ENCODE results near the gene ZNF546.
"Not testable (repeated sequence)": the region's sequence is repeated elsewhere in the genome, so short reads cannot be mapped to it uniquely, and the experiment has no call there.

ZNF546 gene

DNA sequence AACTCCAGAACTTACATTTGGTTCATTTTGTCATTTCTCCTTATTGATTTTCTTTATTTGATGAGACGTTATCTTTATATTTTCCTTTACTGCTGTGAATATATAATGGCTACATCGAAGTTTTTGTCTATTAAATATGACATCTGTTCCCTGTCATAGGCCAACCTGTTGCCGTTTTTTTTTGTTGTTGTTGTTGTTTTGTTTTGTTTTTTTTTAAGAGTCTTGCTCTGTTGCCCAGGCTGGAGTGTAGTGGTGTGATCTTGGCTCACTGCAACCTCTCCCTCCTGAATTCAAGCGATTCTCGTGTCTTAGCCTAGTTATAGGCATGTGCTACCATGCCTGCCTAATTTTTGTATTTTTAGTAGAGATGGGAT, 29.7 kb downstream of the ZNF546 start:
- no peak for DNase-seq
- Histone ChIP-seq H3K9ac (ENCODE audit: low read depth, low read length) (no peak overlapping the region), H3K9me3 (ENCODE audit: insufficient read depth, low read length, severe bottlenecking) (peaks cover 61% of the 10 kb centered on the region), H3K4me1 (ENCODE audit: insufficient read depth, low read length) (no peaks in the 10 kb centered on the region), H2AFZ (ENCODE audit: low read depth, low read length) (no peak overlapping the region), H3K4me2 (ENCODE audit: insufficient read depth, low read length) (no peak overlapping the region), H3K27ac (ENCODE audit: low read length) (no peak overlapping the region), H3K79me2 (ENCODE audit: insufficient read depth, low read length) (no peaks in the 10 kb centered on the region), H4K20me1 (ENCODE audit: insufficient read depth, low read length) (no peaks in the 10 kb centered on the region), H3K36me3 (ENCODE audit: insufficient read depth, low read length) (0 out of 2 replicates have a peak, but pooled peaks cover 3% of the 10 kb centered on the region), H3K4me3 (ENCODE audit: low read depth in 1 of 2, low read length in 2 of 2) (no peak overlapping the region), H3K27me3 (ENCODE audit: insufficient read depth, low read length, poor library complexity) (no peaks in the 10 kb centered on the region)
- ATAC-seq (ENCODE audit: insufficient read depth, low read depth), result no peak
- TF ChIP-seq, protein P1, sequence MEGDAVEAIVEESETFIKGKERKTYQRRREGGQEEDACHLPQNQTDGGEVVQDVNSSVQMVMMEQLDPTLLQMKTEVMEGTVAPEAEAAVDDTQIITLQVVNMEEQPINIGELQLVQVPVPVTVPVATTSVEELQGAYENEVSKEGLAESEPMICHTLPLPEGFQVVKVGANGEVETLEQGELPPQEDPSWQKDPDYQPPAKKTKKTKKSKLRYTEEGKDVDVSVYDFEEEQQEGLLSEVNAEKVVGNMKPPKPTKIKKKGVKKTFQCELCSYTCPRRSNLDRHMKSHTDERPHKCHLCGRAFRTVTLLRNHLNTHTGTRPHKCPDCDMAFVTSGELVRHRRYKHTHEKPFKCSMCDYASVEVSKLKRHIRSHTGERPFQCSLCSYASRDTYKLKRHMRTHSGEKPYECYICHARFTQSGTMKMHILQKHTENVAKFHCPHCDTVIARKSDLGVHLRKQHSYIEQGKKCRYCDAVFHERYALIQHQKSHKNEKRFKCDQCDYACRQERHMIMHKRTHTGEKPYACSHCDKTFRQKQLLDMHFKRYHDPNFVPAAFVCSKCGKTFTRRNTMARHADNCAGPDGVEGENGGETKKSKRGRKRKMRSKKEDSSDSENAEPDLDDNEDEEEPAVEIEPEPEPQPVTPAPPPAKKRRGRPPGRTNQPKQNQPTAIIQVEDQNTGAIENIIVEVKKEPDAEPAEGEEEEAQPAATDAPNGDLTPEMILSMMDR (IDR thresholded peaks at IDR 0.05; ENCODE audit: borderline replicate concordance, extremely low read depth, low read length, poor library complexity, severe bottlenecking), result no peak
- no peak for TF ChIP-seq EZH2 (IDR thresholded peaks at IDR 0.05; ENCODE audit: borderline replicate concordance, low read depth, low read length, severe bottlenecking)

GRCh38 chr19:40033989-40034560, 37.2 kb downstream of the ZNF546 start:
- Histone ChIP-seq H3K27ac (ENCODE audit: low read length) (no peak overlapping the region), H4K20me1 (ENCODE audit: insufficient read depth, low read length) (no peaks in the 10 kb centered on the region), H3K4me2 (ENCODE audit: insufficient read depth, low read length) (no peak overlapping the region), H3K4me3 (ENCODE audit: low read depth in 1 of 2, low read length in 2 of 2) (no peak overlapping the region), H3K36me3 (ENCODE audit: insufficient read depth, low read length) (peaks cover 17% of the 10 kb centered on the region), H3K79me2 (ENCODE audit: insufficient read depth, low read length) (no peaks in the 10 kb centered on the region), H3K9ac (ENCODE audit: low read depth, low read length) (no peak overlapping the region), H3K27me3 (ENCODE audit: insufficient read depth, low read length, poor library complexity) (no peaks in the 10 kb centered on the region), H3K4me1 (ENCODE audit: insufficient read depth, low read length) (no peaks in the 10 kb centered on the region), H3K9me3 (ENCODE audit: insufficient read depth, low read length, severe bottlenecking) (peaks cover 56% of the 10 kb centered on the region), H2AFZ (ENCODE audit: low read depth, low read length) (no peak overlapping the region)
- TF ChIP-seq, protein P1 (IDR thresholded peaks at IDR 0.05; ENCODE audit: borderline replicate concordance, extremely low read depth, low read length, poor library complexity, severe bottlenecking), result no peak
- TF ChIP-seq EZH2 (IDR thresholded peaks at IDR 0.05; ENCODE audit: borderline replicate concordance, low read depth, low read length, severe bottlenecking), result no peak
- DNase-seq, result no peak
- ATAC-seq (ENCODE audit: insufficient read depth, low read depth), result no peak

- Histone ChIP-seq H3K79me2 (ENCODE audit: insufficient read depth, low read length) (no peaks in the 10 kb centered on the region), H3K27ac (ENCODE audit: low read length) (no peak overlapping the region), H3K4me2 (ENCODE audit: insufficient read depth, low read length) (no peak overlapping the region), H3K27me3 (ENCODE audit: insufficient read depth, low read length, poor library complexity) (no peaks in the 10 kb centered on the region), H3K9me3 (ENCODE audit: insufficient read depth, low read length, severe bottlenecking) (peaks cover 44% of the 10 kb centered on the region), H3K4me1 (ENCODE audit: insufficient read depth, low read length) (no peaks in the 10 kb centered on the region), H2AFZ (ENCODE audit: low read depth, low read length) (no peak overlapping the region), H3K9ac (ENCODE audit: low read depth, low read length) (no peak overlapping the region), H3K36me3 (ENCODE audit: insufficient read depth, low read length) (peaks cover 14% of the 10 kb centered on the region), H3K4me3 (ENCODE audit: low read depth in 1 of 2, low read length in 2 of 2) (no peak overlapping the region), H4K20me1 (ENCODE audit: insufficient read depth, low read length) (no peaks in the 10 kb centered on the region)
- DNase-seq, result no peak
- ATAC-seq (ENCODE audit: insufficient read depth, low read depth), result no peak
- no peak for TF ChIP-seq EZH2 (IDR thresholded peaks at IDR 0.05; ENCODE audit: borderline replicate concordance, low read depth, low read length, severe bottlenecking)
- TF ChIP-seq, protein P1 (IDR thresholded peaks at IDR 0.05; ENCODE audit: borderline replicate concordance, extremely low read depth, low read length, poor library complexity, severe bottlenecking), result no peak
Observed at GRCh38 chr19:40035996-40036395, 39.1 kb downstream of the ZNF546 start.

DNA sequence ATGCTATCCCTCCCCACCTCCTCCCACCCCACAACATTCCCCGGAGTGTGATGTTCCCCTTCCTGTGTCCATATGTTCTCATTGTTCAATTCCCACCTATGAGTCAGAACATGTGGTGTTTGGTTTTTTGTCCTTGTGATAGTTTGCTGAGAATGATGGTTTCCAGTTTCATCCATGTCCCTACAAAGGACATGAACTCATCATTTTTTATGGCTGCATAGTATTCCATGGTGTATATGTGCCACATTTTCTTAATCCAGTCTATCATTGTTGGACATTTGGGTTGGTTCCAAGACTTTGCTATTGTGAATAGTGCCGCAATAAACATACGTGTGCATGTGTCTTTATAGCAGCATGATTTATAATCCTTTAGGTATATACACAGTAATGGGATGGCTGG, 41.2 kb downstream of the ZNF546 start:
- not testable (repeated sequence) for H2AFZ ChIP-seq (ENCODE audit: low read depth, low read length); ATAC-seq (ENCODE audit: insufficient read depth, low read depth); H3K27ac ChIP-seq (ENCODE audit: low read length); DNase-seq; H3K4me1 ChIP-seq (ENCODE audit: insufficient read depth, low read length); H3K4me3 ChIP-seq (ENCODE audit: low read depth in 1 of 2, low read length in 2 of 2); H3K9ac ChIP-seq (ENCODE audit: low read depth, low read length); H4K20me1 ChIP-seq (ENCODE audit: insufficient read depth, low read length); H3K4me2 ChIP-seq (ENCODE audit: insufficient read depth, low read length); H3K27me3 ChIP-seq (ENCODE audit: insufficient read depth, low read length, poor library complexity); H3K79me2 ChIP-seq (ENCODE audit: insufficient read depth, low read length)
- peaks cover 39% of the 10 kb centered on the region for H3K9me3 ChIP-seq (ENCODE audit: insufficient read depth, low read length, severe bottlenecking)
- H3K36me3 ChIP-seq (ENCODE audit: insufficient read depth, low read length), result peaks cover 10% of the 10 kb centered on the region

DNA sequence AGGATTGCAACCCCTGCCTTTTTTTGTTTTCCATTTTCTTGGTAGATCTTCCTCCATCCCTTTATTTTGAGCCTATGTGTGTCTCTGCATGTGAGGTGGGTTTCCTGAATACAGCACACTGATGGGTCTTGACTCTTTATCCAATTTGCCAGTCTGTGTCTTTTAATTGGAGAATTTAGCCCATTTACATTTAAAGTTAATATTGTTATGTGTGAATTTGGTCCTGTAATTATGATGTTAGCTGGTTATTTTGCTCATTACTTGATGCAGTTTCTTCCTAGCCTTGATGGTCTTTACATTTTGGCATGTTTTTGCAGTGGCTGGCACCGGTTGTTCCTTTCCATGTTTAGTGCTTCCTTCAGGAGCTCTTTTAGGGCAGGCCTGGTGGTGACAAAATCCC, 44.9 kb downstream of the ZNF546 start:
- not testable (repeated sequence) for ATAC-seq (ENCODE audit: insufficient read depth, low read depth); H2AFZ ChIP-seq (ENCODE audit: low read depth, low read length); H3K4me2 ChIP-seq (ENCODE audit: insufficient read depth, low read length); H4K20me1 ChIP-seq (ENCODE audit: insufficient read depth, low read length); H3K79me2 ChIP-seq (ENCODE audit: insufficient read depth, low read length); H3K4me1 ChIP-seq (ENCODE audit: insufficient read depth, low read length); H3K27ac ChIP-seq (ENCODE audit: low read length); H3K9ac ChIP-seq (ENCODE audit: low read depth, low read length); DNase-seq; H3K4me3 ChIP-seq (ENCODE audit: low read depth in 1 of 2, low read length in 2 of 2); H3K27me3 ChIP-seq (ENCODE audit: insufficient read depth, low read length, poor library complexity)
- Histone ChIP-seq H3K36me3 (ENCODE audit: insufficient read depth, low read length) (peaks cover 37% of the 10 kb centered on the region), H3K9me3 (ENCODE audit: insufficient read depth, low read length, severe bottlenecking) (peaks cover 30% of the 10 kb centered on the region)
